Stimulated activated CD8-positive, alpha-beta memory T cell treated with anti-CD3 and anti-CD28 coated beads, Interleukin-7, amount 100 ng/mL, for 48 hours (primary cell): ENCODE data around the gene DLX1.

Experiments used
- DNase-seq, 2 donors: peaks; one replicate each; pipeline ENCODE4 v3.0.0-alpha.2; 2020; ENCODE audit warnings: low read depth in 1 of 2; ENCODE audit errors: extremely low read depth in 1 of 2

Gene DLX1

GRCh38 chr2:172086241-172087206, 1.2 kb downstream of the DLX1 start:
- DNase-seq: no peak

GRCh38 chr2:172087207-172087779, 2.0 kb downstream of the DLX1 start:
- DNase-seq: no peak

- DNase-seq: no peak
Observed at GRCh38 chr2:172087780-172088244, 2.5 kb downstream of the DLX1 start.

- DNase-seq: no peak
Observed at GRCh38 chr2:172088245-172089004, 3.1 kb downstream of the DLX1 start.

GRCh38 chr2:172089005-172089504, 3.7 kb downstream of the DLX1 start:
- no peak for DNase-seq

- no peak for DNase-seq
Observed at GRCh38 chr2:172089633-172090032, 4.3 kb downstream of the DLX1 start.

GRCh38 chr2:172090044-172090961, 5.0 kb downstream of the DLX1 start:
- DNase-seq: no peak

GRCh38 chr2:172091000-172091641, 5.8 kb downstream of the DLX1 start:
- DNase-seq: no peak

- DNase-seq: no peak
Observed at GRCh38 chr2:172091761-172092566, 6.7 kb downstream of the DLX1 start.

- no peak for DNase-seq
Observed at GRCh38 chr2:172092716-172093415, 7.6 kb downstream of the DLX1 start.

- no peak for DNase-seq
Observed at GRCh38 chr2:172093416-172094293, 8.3 kb downstream of the DLX1 start.

GRCh38 chr2:172094294-172095145, 9.2 kb downstream of the DLX1 start:
- no peak for DNase-seq

- no peak for DNase-seq
Observed at GRCh38 chr2:172095146-172095904, 10.0 kb downstream of the DLX1 start.

- DNase-seq: no peak
Observed at GRCh38 chr2:172095905-172096625, 10.8 kb downstream of the DLX1 start.
